ENCODE results near the gene PYGO2. TPM values are rescaled to one million over a fixed set of nuclear protein-coding genes. Genes with fewer than 3 reads are reported as not detected.

Gene PYGO2
- total RNA-seq, 5 donors from 2014 or later (not counting 1 experiment from before 2014, with no cell fraction given): 36.0 to 70.8 (median 68.5) TPM

- H3K4me1 Mint-ChIP-seq: peaks cover 7 to 12% (median 12%) of the 10 kb centered on the region in 3 donors
These were observed 37.9 kb downstream of the PYGO2 start for GRCh38 chr1:154923695-154924094.

GRCh38 chr1:154913273-154913672 is 48.3 kb downstream of the PYGO2 start:
- Mint-ChIP-seq H3K36me3 (peaks cover 12% of the 10 kb centered on the region), H3K9me3 (peaks cover 2 to 3% (median 3%) of the 10 kb centered on the region in 3 donors), H3K4me1 (no peaks in the 10 kb centered on the region), H3K27ac (no peak overlapping the region), H3K27me3 (no peaks in the 10 kb centered on the region), H3K4me3 (no peak overlapping the region)
- WGBS (ENCODE audit: insufficient coverage): 100% methylated on average over 1 of the region's 3 CpGs
- ChIA-PET POLR2A (no interaction called here), CTCF (no interaction called here)
- Histone ChIP-seq H3K27ac (ENCODE audit: low read length) (no peak overlapping the region), H3K27me3 (replicated peaks in 1 of 2; ENCODE audit: control insufficient read depth in 2 of 2, extremely low read depth in 1 of 2, insufficient read depth in 2 of 2, low read length in 1 of 2) (no peaks in the 10 kb centered on the region), H3K4me1 (ENCODE audit: control insufficient read depth in 1 of 2, extremely low read depth in 1 of 2, insufficient read depth in 2 of 2, low read length in 2 of 2) (no peaks in the 10 kb centered on the region), H3K36me3 (ENCODE audit: control insufficient read depth in 2 of 2, extremely low read depth in 1 of 2, insufficient read depth in 1 of 2, low read length in 1 of 2) (peaks cover 0 to 3% of the 10 kb centered on the region in 2 donors), H3K9me3 (no peaks in the 10 kb centered on the region), H3K4me3 (ENCODE audit: control insufficient read depth in 1 of 2, extremely low read depth in 1 of 2, low read length in 1 of 2) (no peak overlapping the region)
- no peak for DNase-seq
- no peak for ATAC-seq (replicated peaks in 1 of 4)

More at GRCh38 chr1:154923695-154924094, 37.9 kb downstream of the PYGO2 start:
- H3K27ac ChIP-seq (ENCODE audit: low read length): no peak overlapping the region
- H3K4me1 ChIP-seq (ENCODE audit: control insufficient read depth in 1 of 2, extremely low read depth in 1 of 2, insufficient read depth in 2 of 2, low read length in 2 of 2): peaks cover 2 to 15% of the 10 kb centered on the region in 2 experiments
- no peaks in the 10 kb centered on the region for H3K9me3 ChIP-seq
- DNase-seq: no peak
- no peak for ATAC-seq (replicated peaks in 1 of 4)
- ChIA-PET CTCF (interaction anchor here in 1 of 2 donors (1.1 kb wide), 1 partner anchor 120 kb away, joined by 3 read pairs; no protein-coding TSS in a partner anchor), POLR2A (no interaction called here)
- H3K27me3 ChIP-seq (replicated peaks in 1 of 2; ENCODE audit: control insufficient read depth in 2 of 2, extremely low read depth in 1 of 2, insufficient read depth in 2 of 2, low read length in 1 of 2): no peaks in the 10 kb centered on the region
- H3K9me3 Mint-ChIP-seq: no peaks in the 10 kb centered on the region
- H3K27me3 Mint-ChIP-seq: no peaks in the 10 kb centered on the region
- H3K4me3 Mint-ChIP-seq: no peak overlapping the region
- no CpG with 5 or more reads among the region's 3 CpGs for WGBS (ENCODE audit: insufficient coverage)
- H3K27ac Mint-ChIP-seq: no peak overlapping the region
- no peak overlapping the region for H3K4me3 ChIP-seq (ENCODE audit: control insufficient read depth in 1 of 2, extremely low read depth in 1 of 2, low read length in 1 of 2)
- H3K36me3 Mint-ChIP-seq: peaks cover 47% of the 10 kb centered on the region
- H3K36me3 ChIP-seq (ENCODE audit: control insufficient read depth in 2 of 2, extremely low read depth in 1 of 2, insufficient read depth in 1 of 2, low read length in 1 of 2): peaks cover 10 to 54% of the 10 kb centered on the region in 2 donors

- Histone ChIP-seq H3K27ac (ENCODE audit: low read length) (no peak overlapping the region), H3K9me3 (no peaks in the 10 kb centered on the region), H3K36me3 (ENCODE audit: control insufficient read depth in 2 of 2, extremely low read depth in 1 of 2, insufficient read depth in 1 of 2, low read length in 1 of 2) (peaks cover 0 to 3% of the 10 kb centered on the region in 2 donors), H3K4me3 (ENCODE audit: control insufficient read depth in 1 of 2, extremely low read depth in 1 of 2, low read length in 1 of 2) (no peak overlapping the region), H3K27me3 (replicated peaks in 1 of 2; ENCODE audit: control insufficient read depth in 2 of 2, extremely low read depth in 1 of 2, insufficient read depth in 2 of 2, low read length in 1 of 2) (no peaks in the 10 kb centered on the region), H3K4me1 (ENCODE audit: control insufficient read depth in 1 of 2, extremely low read depth in 1 of 2, insufficient read depth in 2 of 2, low read length in 2 of 2) (no peaks in the 10 kb centered on the region)
- H3K36me3 Mint-ChIP-seq: peaks cover 12% of the 10 kb centered on the region
- CTCF ChIA-PET: no interaction called here
- peaks cover 2 to 3% (median 3%) of the 10 kb centered on the region in 3 donors for H3K9me3 Mint-ChIP-seq
- no peak overlapping the region for H3K27ac Mint-ChIP-seq
- ATAC-seq (replicated peaks in 1 of 4) (no peak), DNase-seq (no peak)
- 93% methylated on average over 2 of the region's 2 CpGs for WGBS (ENCODE audit: insufficient coverage)
- H3K4me3 Mint-ChIP-seq: no peak overlapping the region
- H3K4me1 Mint-ChIP-seq: no peaks in the 10 kb centered on the region
- no peaks in the 10 kb centered on the region for H3K27me3 Mint-ChIP-seq
- POLR2A ChIA-PET: no interaction called here
These were observed 48.8 kb downstream of the PYGO2 start for GRCh38 chr1:154912755-154913154.

GRCh38 chr1:154911691-154912550 is 49.7 kb downstream of the PYGO2 start:
- Histone ChIP-seq H3K4me1 (ENCODE audit: control insufficient read depth in 1 of 2, extremely low read depth in 1 of 2, insufficient read depth in 2 of 2, low read length in 2 of 2) (no peaks in the 10 kb centered on the region), H3K36me3 (ENCODE audit: control insufficient read depth in 2 of 2, extremely low read depth in 1 of 2, insufficient read depth in 1 of 2, low read length in 1 of 2) (peaks cover 0 to 3% of the 10 kb centered on the region in 2 donors), H3K9me3 (no peaks in the 10 kb centered on the region), H3K27me3 (replicated peaks in 1 of 2; ENCODE audit: control insufficient read depth in 2 of 2, extremely low read depth in 1 of 2, insufficient read depth in 2 of 2, low read length in 1 of 2) (no peaks in the 10 kb centered on the region), H3K27ac (ENCODE audit: low read length) (no peak overlapping the region), H3K4me3 (ENCODE audit: control insufficient read depth in 1 of 2, extremely low read depth in 1 of 2, low read length in 1 of 2) (no peak overlapping the region)
- H3K36me3 Mint-ChIP-seq: peaks cover 7% of the 10 kb centered on the region
- DNase-seq (no peak), ATAC-seq (replicated peaks in 1 of 4) (no peak)
- WGBS (ENCODE audit: insufficient coverage): 95% methylated on average over 6 of the region's 8 CpGs
- no peaks in the 10 kb centered on the region for H3K27me3 Mint-ChIP-seq
- ChIA-PET POLR2A (no interaction called here), CTCF (no interaction called here)
- no peak overlapping the region for H3K27ac Mint-ChIP-seq
- no peaks in the 10 kb centered on the region for H3K4me1 Mint-ChIP-seq
- peaks cover 2 to 3% (median 3%) of the 10 kb centered on the region in 3 donors for H3K9me3 Mint-ChIP-seq
- H3K4me3 Mint-ChIP-seq: no peak overlapping the region

GRCh38 chr1:154910851-154911250 is 50.7 kb downstream of the PYGO2 start:
- Histone ChIP-seq H3K9me3 (no peaks in the 10 kb centered on the region), H3K27ac (ENCODE audit: low read length) (no peak overlapping the region), H3K4me3 (ENCODE audit: control insufficient read depth in 1 of 2, extremely low read depth in 1 of 2, low read length in 1 of 2) (no peak overlapping the region), H3K4me1 (ENCODE audit: control insufficient read depth in 1 of 2, extremely low read depth in 1 of 2, insufficient read depth in 2 of 2, low read length in 2 of 2) (no peaks in the 10 kb centered on the region), H3K36me3 (ENCODE audit: control insufficient read depth in 2 of 2, extremely low read depth in 1 of 2, insufficient read depth in 1 of 2, low read length in 1 of 2) (no peaks in the 10 kb centered on the region), H3K27me3 (replicated peaks in 1 of 2; ENCODE audit: control insufficient read depth in 2 of 2, extremely low read depth in 1 of 2, insufficient read depth in 2 of 2, low read length in 1 of 2) (no peaks in the 10 kb centered on the region)
- no peak overlapping the region for H3K27ac Mint-ChIP-seq
- H3K4me3 Mint-ChIP-seq: no peak overlapping the region
- no peaks in the 10 kb centered on the region for H3K9me3 Mint-ChIP-seq
- no peaks in the 10 kb centered on the region for H3K27me3 Mint-ChIP-seq
- WGBS (ENCODE audit: insufficient coverage): 80% methylated on average over 1 of the region's 5 CpGs
- ChIA-PET POLR2A (no interaction called here), CTCF (no interaction called here)
- no peak for DNase-seq
- no peaks in the 10 kb centered on the region for H3K4me1 Mint-ChIP-seq
- no peak for ATAC-seq (replicated peaks in 1 of 4)
- H3K36me3 Mint-ChIP-seq: no peaks in the 10 kb centered on the region

GRCh38 chr1:154908937-154909336 is 52.6 kb downstream of the PYGO2 start:
- H3K27ac Mint-ChIP-seq: no peak overlapping the region
- ATAC-seq (replicated peaks in 1 of 4) (no peak), DNase-seq (no peak)
- no peaks in the 10 kb centered on the region for H3K9me3 Mint-ChIP-seq
- H3K27me3 ChIP-seq (replicated peaks in 1 of 2; ENCODE audit: control insufficient read depth in 2 of 2, extremely low read depth in 1 of 2, insufficient read depth in 2 of 2, low read length in 1 of 2): no peaks in the 10 kb centered on the region
- no peaks in the 10 kb centered on the region for H3K36me3 ChIP-seq (ENCODE audit: control insufficient read depth in 2 of 2, extremely low read depth in 1 of 2, insufficient read depth in 1 of 2, low read length in 1 of 2)
- CTCF ChIA-PET: no interaction called here
- no peaks in the 10 kb centered on the region for H3K9me3 ChIP-seq
- H3K4me3 Mint-ChIP-seq: no peak overlapping the region
- POLR2A ChIA-PET: no interaction called here
- H3K4me1 Mint-ChIP-seq: no peaks in the 10 kb centered on the region
- H3K4me1 ChIP-seq (ENCODE audit: control insufficient read depth in 1 of 2, extremely low read depth in 1 of 2, insufficient read depth in 2 of 2, low read length in 2 of 2): no peaks in the 10 kb centered on the region
- H3K36me3 Mint-ChIP-seq: no peaks in the 10 kb centered on the region
- H3K4me3 ChIP-seq (ENCODE audit: control insufficient read depth in 1 of 2, extremely low read depth in 1 of 2, low read length in 1 of 2): no peak overlapping the region
- H3K27ac ChIP-seq (ENCODE audit: low read length): no peak overlapping the region
- H3K27me3 Mint-ChIP-seq: no peaks in the 10 kb centered on the region
- 80% methylated on average over 3 of the region's 5 CpGs for WGBS (ENCODE audit: insufficient coverage)

All from T-cell (primary cell).